Panc1 (cell line): ENCODE data around the gene HBA1. TPM values are rescaled to one million over a fixed set of nuclear protein-coding genes. Genes with fewer than 3 reads are reported as not detected.

Experiments
- ATAC-seq: fragments of 200-7000 bp; cut with Tn5 transposase; 2 replicates; pipeline ENCODE4 v1.9.1; 2020; ENCODE audit warnings: mild to moderate bottlenecking, moderate library complexity
- BruUV-seq: library from RNA; stranded (reverse); fragments of 400-500 nt; replicated peaks from 2 replicates; lab custom pipeline; 2021; lab: Mats Ljungman, UMichigan
- CTCF ChIA-PET: fragments of 300-600 bp; sonication (Branson Sonifier 250); formaldehyde crosslinking; loops from one replicate; lab custom pipeline; 2022; ENCODE audit warnings: antibody characterized with exemption; lab: Charles Lee
- POLR2A ChIA-PET: fragments of 300-600 bp; sonication (Branson Sonifier 250); formaldehyde crosslinking; loops from one replicate; lab custom pipeline; 2022; ENCODE audit warnings: antibody characterized with exemption; lab: Charles Lee
- DNase-seq: peaks from one replicate; pipeline ENCODE4 v3.0.0-alpha.2; 2010; ENCODE audit warnings: low read depth, low spot score
- H3K27ac ChIP-seq: 2 replicates; pipeline ENCODE4 v1.5.1; 2011; ENCODE audit warnings: mild to moderate bottlenecking, low read length, inconsistent platforms
- H3K27me3 ChIP-seq: fragments of 200-500 bp; sonication (Bioruptor generic); 2 replicates; pipeline ENCODE4 v1.6.0; 2014; ENCODE audit warnings: low read length, inconsistent platforms; ENCODE audit not compliant: control insufficient read depth, insufficient read depth
- H3K36me3 ChIP-seq: fragments of 200-500 bp; sonication (Bioruptor generic); 2 replicates; pipeline ENCODE4 v1.5.1; 2014; ENCODE audit warnings: inconsistent platforms, mild to moderate bottlenecking, low read length, moderate library complexity; ENCODE audit not compliant: control insufficient read depth, insufficient read depth
- H3K4me1 ChIP-seq: 2 replicates; pipeline ENCODE4 v1.5.1; 2011; ENCODE audit warnings: inconsistent platforms, mild to moderate bottlenecking, low read length, moderate library complexity; ENCODE audit not compliant: control insufficient read depth, insufficient read depth
- H3K4me3 ChIP-seq, 2 experiments: 2 replicates each; pipeline ENCODE4 v1.5.1; 2011 to 2012; ENCODE audit warnings: low read depth in 2 of 2, low read length in 2 of 2, mild to moderate bottlenecking in 2 of 2, inconsistent platforms in 1 of 2, moderate library complexity in 1 of 2
- H3K9me3 ChIP-seq: fragments of 200-500 bp; sonication (Bioruptor generic); 2 replicates; pipeline ENCODE4 v1.5.1; 2014; ENCODE audit warnings: low read depth, mild to moderate bottlenecking, inconsistent platforms, low read length, moderate library complexity; ENCODE audit not compliant: control insufficient read depth, insufficient read depth
- POLR2AphosphoS5 ChIP-seq: IDR thresholded peaks from 2 replicates; pipeline ENCODE4 v1.6.1; 2012; ENCODE audit warnings: mild to moderate bottlenecking, low read depth, low read length, moderate library complexity
- SIN3A ChIP-seq: IDR thresholded peaks from 2 replicates; pipeline ENCODE4 v1.6.1; 2012; ENCODE audit warnings: low read depth, mild to moderate bottlenecking, low read length, moderate library complexity, borderline replicate concordance; ENCODE audit not compliant: insufficient read depth
- TCF7L2 ChIP-seq: IDR thresholded peaks from 2 replicates; pipeline ENCODE4 v1.6.1; 2011; ENCODE audit warnings: mild to moderate bottlenecking, low read depth, low read length, inconsistent platforms
- in situ Hi-C: cut with HindIII; loops from 2 replicates; pipeline ENCODE4 v1.10.0; 2016; ENCODE audit warnings: low sequenced_read_pairs, low pct_unique_long_range_greater_than_20kb
- intact Hi-C: fragments of 100-400 bp; cut with micrococcal nuclease; formaldehyde crosslinking; loops from one replicate; pipeline ENCODE4 v1.10.0; 2022; ENCODE audit not compliant: unreplicated experiment
- total RNA-seq: library from RNA; stranded (reverse); gene quantifications from one replicate; pipeline ENCODE4 v1.2.1, GENCODE V29; 2021; ENCODE audit not compliant: unreplicated experiment
- TF ChIP-seq, protein P1 (sequence below), 2 experiments: IDR thresholded peaks; 2 replicates each; pipeline ENCODE4 v1.6.1; 2011 to 2012; ENCODE audit warnings: low read depth in 2 of 2, control low read depth in 1 of 2, low read length in 1 of 2, mild to moderate bottlenecking in 1 of 2, moderate library complexity in 1 of 2; ENCODE audit not compliant: insufficient read depth in 1 of 2
- TF ChIP-seq, protein P2 (sequence below): fragments of 450-650 bp; IDR thresholded peaks from 2 replicates; pipeline ENCODE4 v1.5.1; 2017; ENCODE audit warnings: mild to moderate bottlenecking

Gene HBA1
- total RNA-seq, 1 experiment from 2014 or later = 4.4 TPM

DNA sequence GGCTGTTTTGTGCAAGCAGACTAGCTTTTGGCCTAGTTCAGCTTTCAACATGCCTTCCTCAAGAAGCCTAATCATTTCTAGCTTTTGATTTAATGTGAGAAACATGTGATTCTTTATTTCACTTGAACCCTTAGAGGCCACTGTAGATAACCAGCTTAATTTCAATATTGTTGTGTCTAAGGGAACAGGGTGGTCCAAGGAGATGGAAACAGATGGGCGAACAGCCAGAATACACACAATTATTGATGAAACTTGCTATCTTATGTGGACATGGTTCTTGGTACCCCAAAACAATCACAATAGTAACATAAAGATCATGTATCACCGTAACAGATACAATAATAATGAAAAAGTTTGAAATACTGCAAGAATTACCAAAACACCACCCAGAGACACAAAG, 42.8 kb upstream of the HBA1 start:
- intact Hi-C loops = no loop called here
- no peak overlapping the region for H3K27ac ChIP-seq
- POLR2A ChIA-PET = interaction anchor here (0.6 kb wide), 2 partner anchors 100 to 410 kb away, joined by 4 to 11 read pairs; no protein-coding TSS in a partner anchor
- DNase-seq (no peak), ATAC-seq (no peak)
- no peaks in the 10 kb centered on the region for H3K9me3 ChIP-seq
- TF ChIP-seq, protein P1, sequence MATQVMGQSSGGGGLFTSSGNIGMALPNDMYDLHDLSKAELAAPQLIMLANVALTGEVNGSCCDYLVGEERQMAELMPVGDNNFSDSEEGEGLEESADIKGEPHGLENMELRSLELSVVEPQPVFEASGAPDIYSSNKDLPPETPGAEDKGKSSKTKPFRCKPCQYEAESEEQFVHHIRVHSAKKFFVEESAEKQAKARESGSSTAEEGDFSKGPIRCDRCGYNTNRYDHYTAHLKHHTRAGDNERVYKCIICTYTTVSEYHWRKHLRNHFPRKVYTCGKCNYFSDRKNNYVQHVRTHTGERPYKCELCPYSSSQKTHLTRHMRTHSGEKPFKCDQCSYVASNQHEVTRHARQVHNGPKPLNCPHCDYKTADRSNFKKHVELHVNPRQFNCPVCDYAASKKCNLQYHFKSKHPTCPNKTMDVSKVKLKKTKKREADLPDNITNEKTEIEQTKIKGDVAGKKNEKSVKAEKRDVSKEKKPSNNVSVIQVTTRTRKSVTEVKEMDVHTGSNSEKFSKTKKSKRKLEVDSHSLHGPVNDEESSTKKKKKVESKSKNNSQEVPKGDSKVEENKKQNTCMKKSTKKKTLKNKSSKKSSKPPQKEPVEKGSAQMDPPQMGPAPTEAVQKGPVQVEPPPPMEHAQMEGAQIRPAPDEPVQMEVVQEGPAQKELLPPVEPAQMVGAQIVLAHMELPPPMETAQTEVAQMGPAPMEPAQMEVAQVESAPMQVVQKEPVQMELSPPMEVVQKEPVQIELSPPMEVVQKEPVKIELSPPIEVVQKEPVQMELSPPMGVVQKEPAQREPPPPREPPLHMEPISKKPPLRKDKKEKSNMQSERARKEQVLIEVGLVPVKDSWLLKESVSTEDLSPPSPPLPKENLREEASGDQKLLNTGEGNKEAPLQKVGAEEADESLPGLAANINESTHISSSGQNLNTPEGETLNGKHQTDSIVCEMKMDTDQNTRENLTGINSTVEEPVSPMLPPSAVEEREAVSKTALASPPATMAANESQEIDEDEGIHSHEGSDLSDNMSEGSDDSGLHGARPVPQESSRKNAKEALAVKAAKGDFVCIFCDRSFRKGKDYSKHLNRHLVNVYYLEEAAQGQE (IDR thresholded peaks at IDR 0.05; ENCODE audit: insufficient read depth in 1 of 2, low read depth in 2 of 2, low read length in 1 of 2) = no peak
- TF ChIP-seq, protein P2, sequence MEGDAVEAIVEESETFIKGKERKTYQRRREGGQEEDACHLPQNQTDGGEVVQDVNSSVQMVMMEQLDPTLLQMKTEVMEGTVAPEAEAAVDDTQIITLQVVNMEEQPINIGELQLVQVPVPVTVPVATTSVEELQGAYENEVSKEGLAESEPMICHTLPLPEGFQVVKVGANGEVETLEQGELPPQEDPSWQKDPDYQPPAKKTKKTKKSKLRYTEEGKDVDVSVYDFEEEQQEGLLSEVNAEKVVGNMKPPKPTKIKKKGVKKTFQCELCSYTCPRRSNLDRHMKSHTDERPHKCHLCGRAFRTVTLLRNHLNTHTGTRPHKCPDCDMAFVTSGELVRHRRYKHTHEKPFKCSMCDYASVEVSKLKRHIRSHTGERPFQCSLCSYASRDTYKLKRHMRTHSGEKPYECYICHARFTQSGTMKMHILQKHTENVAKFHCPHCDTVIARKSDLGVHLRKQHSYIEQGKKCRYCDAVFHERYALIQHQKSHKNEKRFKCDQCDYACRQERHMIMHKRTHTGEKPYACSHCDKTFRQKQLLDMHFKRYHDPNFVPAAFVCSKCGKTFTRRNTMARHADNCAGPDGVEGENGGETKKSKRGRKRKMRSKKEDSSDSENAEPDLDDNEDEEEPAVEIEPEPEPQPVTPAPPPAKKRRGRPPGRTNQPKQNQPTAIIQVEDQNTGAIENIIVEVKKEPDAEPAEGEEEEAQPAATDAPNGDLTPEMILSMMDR = no peak
- TF ChIP-seq TCF7L2 (no peak), POLR2AphosphoS5 (no peak), SIN3A (no peak)
- CTCF ChIA-PET = interaction anchor here (0.9 to 1.2 kb wide), 2 partner anchors 27 to 228 kb away, joined by 5 to 12 read pairs; no protein-coding TSS in a partner anchor
- H3K27me3 ChIP-seq = no peaks in the 10 kb centered on the region
- H3K4me1 ChIP-seq = peaks cover 7% of the 10 kb centered on the region; the same call in 1 of the 2 replicates
- no peaks in the 10 kb centered on the region; the same call in none of the 2 replicates for H3K36me3 ChIP-seq
- H3K4me3 ChIP-seq = no peak overlapping the region
- BruUV-seq = TSS peak; percentile 55
- in situ Hi-C loops = no loop called here

DNA sequence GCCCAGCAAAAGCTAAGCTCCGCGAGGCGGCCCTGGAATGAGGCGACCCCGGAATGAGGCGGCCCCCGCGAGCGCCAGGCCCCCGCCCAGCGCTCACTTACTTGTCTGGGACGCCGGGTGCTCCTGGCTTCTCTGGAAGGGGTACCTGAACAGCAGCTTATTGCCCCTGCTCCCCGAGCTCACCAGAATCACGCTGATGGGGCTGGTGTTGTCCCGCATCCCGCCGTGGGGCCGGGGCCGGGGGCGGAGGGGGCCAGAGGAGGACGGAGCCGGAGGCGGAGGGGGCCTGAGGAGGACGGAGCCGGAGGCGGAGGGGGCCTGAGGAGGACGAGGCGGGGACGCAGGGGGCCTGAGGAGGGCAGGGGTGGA, 38.4 kb upstream of the HBA1 start:
- ChIA-PET CTCF (no interaction called here), POLR2A (no interaction called here)
- peaks cover 7% of the 10 kb centered on the region; the same call in 1 of the 2 replicates for H3K4me1 ChIP-seq
- in situ Hi-C loops = no loop called here
- no peaks in the 10 kb centered on the region for H3K9me3 ChIP-seq
- peak overlapping the region; percentile 74 to 80 for H3K4me3 ChIP-seq
- TF ChIP-seq POLR2AphosphoS5 (no peak), SIN3A (no peak), TCF7L2 (no peak)
- TF ChIP-seq, protein P1 (IDR thresholded peaks at IDR 0.05; ENCODE audit: insufficient read depth in 1 of 2, low read depth in 2 of 2, low read length in 1 of 2) = no peak
- TF ChIP-seq, protein P2 = no peak
- ATAC-seq (peak; percentile 9; the same call in 1 of the 2 replicates), DNase-seq (no peak)
- no peaks in the 10 kb centered on the region; the same call in none of the 2 replicates for H3K36me3 ChIP-seq
- intact Hi-C loops = no loop called here
- H3K27ac ChIP-seq = peak overlapping the region; percentile 82
- BruUV-seq = no TSS peak
- H3K27me3 ChIP-seq = no peaks in the 10 kb centered on the region
